Measurements from ENCODE around the gene FCMR. TPM values are rescaled to one million over a fixed set of nuclear protein-coding genes. Genes with fewer than 3 reads are reported as not detected.
"Not testable (repeated sequence)": the region's sequence is repeated elsewhere in the genome, so short reads cannot be mapped to it uniquely, and the experiment has no call there.

FCMR gene
- total RNA-seq, 3 donors from 2014 or later = 1.6 to 5.6 (median 4.6) TPM

- intact Hi-C loops (cut with DNase I, micrococcal nuclease) = no loop called here
- Histone ChIP-seq H3K4me3 (no peak overlapping the region), H3K9me3 (no peaks in the 10 kb centered on the region), H3K36me3 (ENCODE audit: low read depth) (no peaks in the 10 kb centered on the region), H3K4me1 (ENCODE audit: low read depth) (no peaks in the 10 kb centered on the region)
- no peak for TF ChIP-seq CTCF (IDR thresholded peaks at IDR 0.05)
- DNase-seq (no peak), ATAC-seq (no peak)
These were observed 61.6 kb downstream of the FCMR start for GRCh38 chr1:206860165-206860564.

- no peak for TF ChIP-seq CTCF (IDR thresholded peaks at IDR 0.05)
These were observed 62.6 kb downstream of the FCMR start for GRCh38 chr1:206859082-206859521.

GRCh38 chr1:206856674-206857464, 64.9 kb downstream of the FCMR start:
- DNase-seq = no peak
- H3K9me3 ChIP-seq = no peaks in the 10 kb centered on the region
- intact Hi-C loops (cut with DNase I, micrococcal nuclease) = no loop called here
- ATAC-seq = no peak
- no peak for TF ChIP-seq CTCF (IDR thresholded peaks at IDR 0.05)
- no peak overlapping the region for H3K4me3 ChIP-seq
- H3K4me1 ChIP-seq (ENCODE audit: low read depth) = no peaks in the 10 kb centered on the region
- H3K36me3 ChIP-seq (ENCODE audit: low read depth) = no peaks in the 10 kb centered on the region

More at GRCh38 chr1:206859082-206859521, 62.6 kb downstream of the FCMR start:
- Histone ChIP-seq H3K4me3 (no peak overlapping the region), H3K9me3 (no peaks in the 10 kb centered on the region), H3K4me1 (ENCODE audit: low read depth) (no peaks in the 10 kb centered on the region), H3K36me3 (ENCODE audit: low read depth) (no peaks in the 10 kb centered on the region)
- ATAC-seq (no peak), DNase-seq (no peak)
- intact Hi-C loops (cut with DNase I, micrococcal nuclease) = no loop called here

GRCh38 chr1:206855859-206856258, 65.9 kb downstream of the FCMR start:
- Histone ChIP-seq H3K9me3 (no peaks in the 10 kb centered on the region), H3K4me1 (ENCODE audit: low read depth) (no peaks in the 10 kb centered on the region), H3K4me3 (no peak overlapping the region), H3K36me3 (ENCODE audit: low read depth) (no peaks in the 10 kb centered on the region)
- no peak for TF ChIP-seq CTCF (IDR thresholded peaks at IDR 0.05)
- no peak for ATAC-seq
- intact Hi-C loops (cut with DNase I, micrococcal nuclease) = no loop called here
- no peak for DNase-seq

GRCh38 chr1:206854401-206855129, 67.2 kb downstream of the FCMR start:
- TF ChIP-seq CTCF (IDR thresholded peaks at IDR 0.05) = no peak
- no peaks in the 10 kb centered on the region for H3K9me3 ChIP-seq
- H3K4me3 ChIP-seq = no peak overlapping the region
- ATAC-seq (no peak), DNase-seq (no peak)
- no peaks in the 10 kb centered on the region for H3K36me3 ChIP-seq (ENCODE audit: low read depth)
- H3K4me1 ChIP-seq (ENCODE audit: low read depth) = no peaks in the 10 kb centered on the region
- intact Hi-C loops (cut with DNase I, micrococcal nuclease) = no loop called here

- ATAC-seq; H3K4me1 ChIP-seq (ENCODE audit: low read depth); H3K9me3 ChIP-seq; H3K4me3 ChIP-seq; H3K36me3 ChIP-seq (ENCODE audit: low read depth); DNase-seq; intact Hi-C loops (cut with DNase I, micrococcal nuclease): not testable (repeated sequence)
These were observed 68.0 kb downstream of the FCMR start for GRCh38 chr1:206853696-206854095.

Data from mucosa of descending colon (tissue), 3 donors.